ENCODE results near the gene SETBP1.
"Not testable (repeated sequence)": the region's sequence is repeated elsewhere in the genome, so short reads cannot be mapped to it uniquely, and the experiment has no call there.

Gene SETBP1

DNA sequence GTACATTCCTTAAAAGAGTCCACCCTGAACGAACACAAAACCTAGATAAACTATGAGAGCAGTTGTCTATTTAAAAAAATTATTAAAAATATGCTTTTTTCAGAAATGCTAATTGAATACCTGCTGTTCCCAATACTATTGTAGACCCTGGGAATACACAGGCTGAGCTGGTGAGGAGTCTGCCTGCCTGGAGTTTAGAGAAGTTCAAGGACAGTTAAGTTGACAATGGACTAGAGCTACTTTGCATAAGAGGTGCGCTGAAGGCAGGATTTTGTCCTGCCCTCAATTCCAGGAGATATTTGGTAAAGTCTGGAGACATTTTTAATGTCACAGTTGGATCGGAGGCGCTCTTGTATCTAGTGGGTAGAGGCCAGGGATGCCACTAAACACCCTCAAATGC, 110.2 kb downstream of the SETBP1 start:
- no peak for DNase-seq (ENCODE audit: low read depth in 2 of 2)

GRCh38 chr18:44791520-44791919, 110.8 kb downstream of the SETBP1 start:
- DNase-seq (ENCODE audit: low read depth in 2 of 2): no peak

DNA sequence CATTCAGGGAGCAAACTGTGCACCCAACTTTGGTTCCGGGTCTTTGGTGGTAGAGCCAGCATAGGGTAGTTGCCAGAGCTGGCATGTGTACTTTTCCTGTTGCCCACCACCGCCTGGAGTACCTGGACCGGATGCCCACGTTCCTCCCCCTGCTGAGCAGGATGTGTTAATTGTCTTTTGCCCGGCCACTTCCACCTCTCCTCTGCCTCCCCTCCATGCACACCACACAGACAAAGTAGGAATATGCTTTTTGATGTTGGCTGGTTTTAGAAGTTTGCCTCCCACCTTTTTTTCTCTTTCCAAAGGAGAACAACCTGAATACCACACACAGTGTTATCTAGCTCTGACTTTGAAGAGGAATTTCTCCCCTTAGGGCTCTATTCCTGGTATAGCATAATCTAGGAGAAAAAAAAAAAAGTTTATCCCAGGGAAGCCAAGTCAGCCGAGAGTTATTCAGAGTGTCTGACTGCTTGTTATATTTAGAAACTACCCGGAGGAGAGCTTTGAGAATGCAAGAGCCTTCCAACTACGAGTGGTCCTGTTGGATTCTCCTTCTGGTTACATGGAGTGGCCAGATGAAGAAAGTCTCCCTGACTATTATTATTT, 111.9 kb downstream of the SETBP1 start:
- DNase-seq (ENCODE audit: low read depth in 2 of 2): no peak

- DNase-seq (ENCODE audit: low read depth in 2 of 2): no peak
These were observed 112.5 kb downstream of the SETBP1 start for GRCh38 chr18:44793194-44793593.

GRCh38 chr18:44793685-44794084, 113.0 kb downstream of the SETBP1 start:
- no peak for DNase-seq (ENCODE audit: low read depth in 2 of 2)

DNA sequence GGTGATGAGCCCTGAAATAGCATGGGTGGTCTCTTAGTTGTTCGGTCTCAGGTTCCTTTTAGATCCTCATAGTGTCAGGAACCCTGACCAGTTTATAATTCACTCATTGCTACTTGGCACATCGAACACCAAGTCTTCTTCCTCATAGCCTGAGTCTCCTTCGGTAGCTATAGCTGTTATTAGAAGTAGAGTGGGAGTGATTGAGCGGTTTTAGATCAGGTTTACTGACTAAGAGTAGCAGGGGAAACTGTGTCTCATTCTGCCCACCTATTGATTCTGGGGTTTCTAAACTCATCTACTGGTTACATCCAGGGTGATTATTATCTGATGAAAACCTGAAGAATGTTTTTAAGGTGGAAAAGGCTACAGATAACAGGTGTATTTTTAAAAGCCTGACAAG, 114.6 kb downstream of the SETBP1 start:
- no peak for DNase-seq (ENCODE audit: low read depth in 2 of 2)

- no peak for DNase-seq (ENCODE audit: low read depth in 2 of 2)
These were observed 116.0 kb downstream of the SETBP1 start for GRCh38 chr18:44796429-44797428.

DNA sequence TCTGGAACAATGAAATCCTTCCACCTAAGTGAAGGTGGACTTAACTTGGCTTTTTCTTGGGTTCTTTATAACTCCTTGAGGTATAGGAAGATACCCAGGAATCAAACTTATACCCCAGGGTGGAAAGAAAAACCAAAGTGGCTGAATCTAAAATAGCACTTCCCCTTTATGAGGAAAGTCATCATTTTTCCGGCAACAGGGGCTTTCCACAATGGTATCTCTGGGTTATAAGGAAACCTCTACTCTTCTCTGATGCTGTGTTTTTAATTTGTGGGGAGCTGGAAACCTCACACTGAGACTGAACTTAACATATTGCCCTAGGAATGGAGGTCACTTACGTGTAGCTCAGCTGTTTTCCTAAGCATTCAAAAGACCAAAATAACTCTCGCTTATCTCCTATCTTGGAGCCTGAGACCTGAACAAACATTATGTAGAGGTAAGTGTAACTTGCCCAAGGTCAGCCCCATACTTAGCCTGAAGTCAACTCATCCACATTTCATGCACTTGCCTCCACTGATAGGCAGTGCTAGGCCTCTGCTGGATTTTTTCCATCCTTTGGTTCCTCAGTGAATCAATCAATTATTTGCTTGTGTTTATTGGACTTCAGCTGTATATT, 117.9 kb downstream of the SETBP1 start:
- no peak for DNase-seq (ENCODE audit: low read depth in 2 of 2)

DNA sequence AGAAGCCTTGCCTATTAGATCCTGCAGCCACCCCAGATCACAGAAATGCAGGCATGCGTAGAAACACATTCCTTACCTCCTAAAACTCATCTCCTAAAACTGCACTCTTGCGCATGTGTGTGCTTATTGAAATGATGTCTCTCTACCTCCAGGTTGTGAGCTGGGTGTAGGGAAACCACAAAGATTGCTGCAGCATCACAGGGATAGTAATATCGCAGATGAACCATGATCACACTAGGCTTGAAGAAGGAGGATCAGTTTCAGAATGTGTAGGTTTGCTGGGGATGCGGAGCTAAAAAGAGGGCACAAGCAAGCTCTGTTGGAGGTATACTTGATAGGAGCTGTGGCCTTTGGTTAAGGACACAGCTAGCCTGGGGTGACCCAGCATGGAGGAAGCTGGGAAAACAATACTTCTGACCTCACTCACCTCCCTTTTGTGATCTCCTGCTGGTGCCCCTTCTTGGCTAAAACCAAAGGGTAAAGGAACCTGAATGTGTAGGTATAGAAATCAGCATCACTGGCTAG, 118.8 kb downstream of the SETBP1 start:
- no peak for DNase-seq (ENCODE audit: low read depth in 2 of 2)

- DNase-seq (ENCODE audit: low read depth in 2 of 2): no peak
These were observed 119.3 kb downstream of the SETBP1 start for GRCh38 chr18:44799907-44800421.

- not testable (repeated sequence) for DNase-seq (ENCODE audit: low read depth in 2 of 2)
These were observed 120.1 kb downstream of the SETBP1 start for GRCh38 chr18:44800766-44801165.

- no peak for DNase-seq (ENCODE audit: low read depth in 2 of 2)
These were observed 121.1 kb downstream of the SETBP1 start for GRCh38 chr18:44801781-44802180.

GRCh38 chr18:44802508-44802907, 121.8 kb downstream of the SETBP1 start:
- DNase-seq (ENCODE audit: low read depth in 2 of 2): no peak

DNA sequence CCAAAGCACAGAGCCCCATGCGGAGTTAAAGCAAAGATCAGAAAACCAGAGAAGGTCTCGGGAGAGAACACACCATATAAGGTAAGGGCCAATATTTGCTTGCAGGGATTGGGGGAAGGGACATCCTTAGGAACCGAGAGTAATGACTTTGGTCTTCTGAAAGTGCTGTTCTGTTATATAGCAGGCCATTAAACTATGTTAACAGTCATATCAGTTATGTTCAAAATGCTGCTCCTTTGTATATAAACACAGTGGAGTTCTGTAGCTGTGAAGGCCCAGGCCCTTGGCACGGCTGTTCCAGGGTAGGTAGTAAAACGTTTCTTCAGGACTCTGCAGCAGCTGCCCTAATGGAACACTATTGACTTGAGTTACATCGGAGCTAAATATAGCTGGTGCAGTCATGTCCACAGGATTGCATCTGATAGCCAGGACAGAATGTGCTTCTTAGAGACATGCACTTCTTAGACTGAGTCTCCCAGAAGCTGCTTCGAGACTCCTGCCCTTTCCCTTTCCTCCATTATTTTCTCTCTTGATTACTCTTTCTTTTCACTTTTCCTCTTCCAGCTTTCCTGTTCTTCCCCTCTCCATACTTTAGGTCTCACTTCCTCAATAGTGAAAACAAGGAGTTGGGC, 122.4 kb downstream of the SETBP1 start:
- no peak for DNase-seq (ENCODE audit: low read depth in 2 of 2)

DNA sequence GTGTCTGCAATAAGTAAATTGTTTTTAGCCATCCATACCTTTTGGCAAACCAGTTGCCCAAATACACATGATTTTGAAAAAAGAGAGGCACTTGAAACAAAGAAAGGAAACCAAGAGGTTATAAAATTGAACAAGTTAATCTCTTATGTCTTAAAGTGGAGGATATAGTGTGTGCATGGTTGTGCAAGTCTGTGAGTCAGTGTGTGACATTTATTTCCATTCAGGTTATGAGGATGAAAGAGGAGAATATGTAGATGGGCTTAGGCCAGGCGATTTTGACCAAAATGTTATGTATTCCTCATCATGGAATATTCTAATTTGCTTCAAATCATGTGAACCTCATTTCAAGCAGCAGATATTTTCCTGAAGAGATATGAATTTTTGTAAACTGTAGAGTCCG, 123.3 kb downstream of the SETBP1 start:
- DNase-seq (ENCODE audit: low read depth in 2 of 2): no peak

DNA sequence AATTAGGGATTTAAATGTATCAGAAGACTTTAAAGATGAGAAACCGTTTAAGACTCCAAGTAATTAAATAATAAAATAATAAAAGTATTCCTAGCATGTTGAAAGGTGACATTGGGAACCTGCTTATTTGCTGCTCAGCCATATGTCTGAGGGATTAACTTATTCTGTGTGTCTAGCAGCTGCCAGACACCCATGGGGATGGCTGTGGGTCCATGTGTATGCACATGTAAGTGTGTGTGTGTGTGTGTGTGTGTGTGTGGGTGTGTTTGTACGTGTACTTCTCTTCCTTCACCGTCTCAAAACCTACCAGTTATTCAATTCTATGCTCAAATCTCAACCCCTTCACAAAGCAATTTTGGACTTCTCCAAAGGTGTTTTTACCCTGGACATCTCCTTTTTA, 124.5 kb downstream of the SETBP1 start:
- no peak for DNase-seq (ENCODE audit: low read depth in 2 of 2)

- DNase-seq (ENCODE audit: low read depth in 2 of 2): no peak
These were observed 125.0 kb downstream of the SETBP1 start for GRCh38 chr18:44805643-44806042.

- DNase-seq (ENCODE audit: low read depth in 2 of 2): no peak
These were observed 127.1 kb downstream of the SETBP1 start for GRCh38 chr18:44807766-44808165.

DNA sequence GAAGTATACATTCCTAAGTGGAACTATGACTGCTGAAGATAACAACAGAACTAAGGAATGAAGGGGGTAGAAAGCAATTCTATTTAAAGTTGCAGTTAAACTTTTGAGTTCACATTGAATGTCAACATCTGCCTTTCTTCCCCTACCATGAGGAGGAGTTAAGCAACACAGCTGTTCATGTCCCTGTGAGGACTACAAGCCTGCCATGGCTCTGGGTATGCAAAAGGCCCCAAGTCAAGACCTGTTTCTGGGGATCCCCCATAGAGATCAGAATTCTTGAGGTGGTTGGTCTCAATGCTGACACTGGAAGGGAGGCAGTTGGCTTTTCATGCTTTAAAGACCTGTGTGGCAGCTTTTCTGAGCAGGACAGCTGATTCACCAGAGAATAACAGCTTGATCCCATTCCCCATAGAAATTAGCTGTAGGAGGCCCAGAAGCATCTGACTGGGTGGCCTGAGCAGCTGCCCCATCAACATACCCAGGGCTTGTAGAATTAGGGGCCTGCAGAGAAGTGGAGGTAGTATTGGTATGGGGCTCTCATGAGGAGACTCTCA, 131.0 kb downstream of the SETBP1 start:
- no peak for DNase-seq (ENCODE audit: low read depth in 2 of 2)

DNA sequence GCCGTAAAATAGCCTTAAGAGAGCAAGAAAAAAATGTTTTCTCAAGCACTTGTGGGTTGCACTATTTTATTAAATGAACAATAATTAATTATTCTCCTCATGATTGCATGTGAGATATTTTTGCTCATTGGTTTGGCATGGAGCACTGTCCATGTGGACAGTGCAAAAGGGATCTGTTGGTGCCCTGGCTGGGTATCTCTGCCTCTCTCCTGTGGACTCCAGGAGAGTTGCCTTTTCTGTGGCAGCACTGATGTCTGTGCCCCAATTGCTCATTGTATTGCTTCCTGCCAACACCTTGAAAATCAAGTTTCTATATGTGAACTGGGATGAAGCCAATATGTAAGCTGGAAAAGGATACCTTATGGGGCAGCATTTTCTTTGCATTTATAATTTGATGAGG, 131.7 kb downstream of the SETBP1 start:
- DNase-seq (ENCODE audit: low read depth in 2 of 2): no peak

- no peak for DNase-seq (ENCODE audit: low read depth in 2 of 2)
These were observed 132.9 kb downstream of the SETBP1 start for GRCh38 chr18:44813586-44813985.
